HepG2 (cell line): ENCODE data around the gene DROSHA. TPM values are rescaled to one million over a fixed set of nuclear protein-coding genes. Genes with fewer than 3 reads are reported as not detected.

Experiments
- ATAC-seq: fragments of 200-7000 bp; cut with Tn5 transposase; 3 replicates; pipeline ENCODE4 v1.9.1; 2020; ENCODE audit warnings: mild to moderate bottlenecking, moderate library complexity
- BruUV-seq: library from RNA; stranded (reverse); fragments of 400-500 nt; replicated peaks from 2 replicates; lab custom pipeline; 2021; lab: Mats Ljungman, UMichigan
- CTCF ChIA-PET: fragments of 300-600 bp; formaldehyde crosslinking; extraction: SDS; loops from one replicate; lab custom pipeline; 2021; ENCODE audit warnings: low total read pairs, inconsistent platforms, low intra/inter-chr PET ratio; lab: Yijun Ruan, JAX
- POLR2A ChIA-PET: fragments of 350-600 bp; sonication (Branson Sonifier 250); formaldehyde crosslinking; loops from one replicate; lab custom pipeline; 2020; ENCODE audit warnings: antibody characterized with exemption, inconsistent platforms; lab: Yijun Ruan, JAX
- DNase-seq: peaks from one replicate; pipeline ENCODE4 v3.0.0-alpha.2; 2015; ENCODE audit warnings: low spot score
- FAIRE-seq: peaks from 3 replicates; lab custom pipeline; 2011; peaks lifted over from hg19 to GRCh38; lab: Jason Lieb, UNC
- H2AFZ ChIP-seq: one replicate; pipeline ENCODE4 v1.6.1; 2011; ENCODE audit warnings: low read length, inconsistent platforms
- H3K27ac ChIP-seq: fragments of 300-600 bp; 3 replicates; pipeline ENCODE4 v1.8.0; 2011; ENCODE audit warnings: mixed run types, mild to moderate bottlenecking, mixed read lengths, low read length, inconsistent platforms; ENCODE audit not compliant: insufficient read depth; ENCODE audit errors: extremely low read length
- H3K27me3 ChIP-seq, 2 experiments: fragments of 200-600 bp in 1 of 2; 2 replicates in 1 of 2; 3 replicates in 1 of 2; pipeline versions ENCODE4 v1.6.0 to v1.8.0; 2011; ENCODE audit warnings: low read length in 2 of 2, mild to moderate bottlenecking in 2 of 2, moderate library complexity in 2 of 2, inconsistent platforms in 1 of 2; ENCODE audit not compliant: insufficient read depth in 2 of 2, control insufficient read depth in 1 of 2
- H3K36me3 ChIP-seq, 2 experiments: fragments of 200-600 bp in 1 of 2; replicated peaks in 1 of 2; 2 replicates in 1 of 2; 3 replicates in 1 of 2; pipeline versions ENCODE4 v1.5.1 to v1.8.0; 2011; ENCODE audit warnings: low read length in 2 of 2, inconsistent platforms in 1 of 2; ENCODE audit not compliant: insufficient read depth in 2 of 2, control insufficient read depth in 1 of 2
- H3K4me1 ChIP-seq: 2 replicates; pipeline ENCODE4 v1.5.1; 2012; ENCODE audit warnings: low read length, inconsistent platforms; ENCODE audit not compliant: insufficient read depth
- H3K4me2 ChIP-seq: 2 replicates; pipeline ENCODE4 v1.6.0; 2011; ENCODE audit warnings: low read depth, low read length, inconsistent platforms
- H3K4me3 ChIP-seq, 3 experiments: fragments of 200-600 bp in 1 of 3; sonication (generic), shearing (Covaris generic) in 1 of 3; replicated peaks in 1 of 3; 2 replicates each; pipeline ENCODE4 v1.5.1; 2011 to 2016; ENCODE audit warnings: low read length in 3 of 3, inconsistent platforms in 2 of 3, low read depth in 2 of 3, mild to moderate bottlenecking in 2 of 3, control low read depth in 1 of 3, mixed read lengths in 1 of 3; ENCODE audit not compliant: insufficient read depth in 1 of 3
- H3K79me2 ChIP-seq: one replicate; pipeline ENCODE4 v1.6.1; 2011; ENCODE audit warnings: low read length, inconsistent platforms; ENCODE audit not compliant: insufficient read depth
- H3K9ac ChIP-seq: 2 replicates; pipeline ENCODE4 v1.6.0; 2011; ENCODE audit warnings: mild to moderate bottlenecking, low read depth, low read length, inconsistent platforms; ENCODE audit not compliant: insufficient read depth
- H3K9me3 ChIP-seq: 2 replicates; pipeline ENCODE4 v1.5.1; 2012; ENCODE audit warnings: mild to moderate bottlenecking, low read length
- H4K20me1 ChIP-seq: 2 replicates; pipeline ENCODE4 v1.6.0; 2011; ENCODE audit warnings: inconsistent platforms, mild to moderate bottlenecking, low read length, moderate library complexity; ENCODE audit not compliant: insufficient read depth
- CBX1 ChIP-seq: IDR thresholded peaks from one replicate; pipeline ENCODE4 v1.6.1; 2016; ENCODE audit warnings: antibody characterized with exemption, low read depth
- CCAR2 ChIP-seq: fragments of 200-400 bp; formaldehyde crosslinking; optimal IDR thresholded peaks from 2 replicates; pipeline ENCODE3; 2018; ENCODE audit warnings: low read depth, mild to moderate bottlenecking, low read length, moderate library complexity
- CHD2 ChIP-seq: IDR thresholded peaks from 2 replicates; pipeline ENCODE4 v1.6.1; 2011; ENCODE audit warnings: low read depth, low read length, improper control_type of control experiment
- DBP ChIP-seq: sonication (generic); formaldehyde crosslinking; IDR thresholded peaks from 2 replicates; pipeline ENCODE4 v1.4.0; 2020; ENCODE audit warnings: missing genetic modification reagents; ENCODE audit errors: not compliant biosample characterization
- GLMP ChIP-seq: sonication (generic); formaldehyde crosslinking; IDR thresholded peaks from 2 replicates; pipeline ENCODE4 v1.9.0; 2021; ENCODE audit warnings: missing genetic modification reagents, mild to moderate bottlenecking, borderline replicate concordance
- MAFF ChIP-seq: IDR thresholded peaks from 2 replicates; pipeline ENCODE4 v1.6.1; 2011; ENCODE audit warnings: low read depth, low read length, improper control_type of control experiment
- MAFK ChIP-seq, 2 experiments: IDR thresholded peaks in 1 of 2; conservative IDR thresholded peaks in 1 of 2; 2 replicates each; pipeline ENCODE4 v1.6.1; 2011; ENCODE audit warnings: improper control_type of control experiment in 2 of 2, low read length in 2 of 2
- NKX3-1 ChIP-seq: sonication (generic); formaldehyde crosslinking; IDR thresholded peaks from 2 replicates; pipeline ENCODE4 v1.5.0; 2020; ENCODE audit warnings: missing genetic modification reagents
- RBAK ChIP-seq: sonication (generic); formaldehyde crosslinking; IDR thresholded peaks from 2 replicates; pipeline ENCODE4 v1.5.1; 2020; ENCODE audit warnings: mild to moderate bottlenecking, missing genetic modification reagents
- RORA ChIP-seq: sonication (generic); formaldehyde crosslinking; IDR thresholded peaks from 2 replicates; pipeline ENCODE4 v1.5.0; 2020; ENCODE audit warnings: mild to moderate bottlenecking, missing genetic modification reagents, moderate library complexity
- SP1 ChIP-seq, 2 experiments: fragments of 450-650 bp in 1 of 2; sonication (generic) in 1 of 2; formaldehyde crosslinking in 1 of 2; IDR thresholded peaks; 2 replicates each; pipeline versions ENCODE4 v1.4.0 to v1.6.1; 2016 to 2020; ENCODE audit warnings: missing genetic modification reagents in 1 of 2
- STAT6 ChIP-seq: sonication (generic); formaldehyde crosslinking; IDR thresholded peaks from 2 replicates; pipeline ENCODE4 v1.4.0; 2020; ENCODE audit warnings: missing genetic modification reagents, mild to moderate bottlenecking, borderline replicate concordance
- ZNF33B ChIP-seq: sonication (generic); formaldehyde crosslinking; IDR thresholded peaks from 2 replicates; pipeline ENCODE4 v1.5.1; 2020; ENCODE audit warnings: mild to moderate bottlenecking, missing genetic modification reagents
- WGBS: methylation state at CpG from one replicate; pipeline ENCODE4 v1.1.6; 2017; ENCODE audit warnings: low lambda C conversion rate; 5-methylcytosine and 5-hydroxymethylcytosine counted together
- in situ Hi-C: cut with HindIII; loops from 2 replicates; pipeline ENCODE4 v1.10.0; 2017; ENCODE audit warnings: low pct_unique_long_range_greater_than_20kb; ENCODE audit not compliant: extremely low pct_ligation_motif_present
- intact Hi-C: fragments of 100-400 bp; cut with micrococcal nuclease; formaldehyde crosslinking; loops from one replicate; pipeline ENCODE4 v1.10.0; 2022; ENCODE audit not compliant: unreplicated experiment
- polyA plus RNA-seq, 8 experiments: library from polyadenylated mRNA; depleted of rRNA in 3 of 8; stranded (reverse) in 7 of 8; unstranded in 1 of 8; fragments of >200 nt; fragmentation: Illumina TruSeq in 4 of 8; extraction: Trizol in 4 of 8; gene quantifications; 2 replicates each; pipeline versions ENCODE4 v1.2.1 to v1.2.3, GENCODE V29; 2011 to 2016; ENCODE audit warnings: low read depth in 4 of 8, missing spikeins in 1 of 8, mixed read lengths in 1 of 8; ENCODE audit not compliant: insufficient read depth in 1 of 8
- total RNA-seq, 5 experiments: library from RNA; depleted of rRNA; stranded (reverse); fragments of >200 nt; fragmentation: Illumina TruSeq; extraction: Trizol; gene quantifications; 2 replicates each; pipeline ENCODE4 v1.2.3, GENCODE V29; 2016; ENCODE audit warnings: low read depth in 1 of 5

DROSHA gene
- total and polyA plus RNA-seq, 2 of the 13 experiments (the other 11 are each of a cell fraction or from before 2014, with no cell fraction given), result 22.3 to 29.4 TPM

GRCh38 chr5:31469466-31469865 lies 62.4 kb downstream of the DROSHA start:
- no peaks in the 10 kb centered on the region for H3K79me2 ChIP-seq
- H2AFZ ChIP-seq, result no peak overlapping the region
- intact Hi-C loops, result no loop called here
- POLR2A ChIA-PET, result no interaction called here
- ATAC-seq (no peak), DNase-seq (no peak), FAIRE-seq (no peak)
- H3K27me3 ChIP-seq, result no peaks in the 10 kb centered on the region
- 96% methylated on average over 2 of the region's 2 CpGs for WGBS
- CTCF ChIA-PET, result no interaction called here
- no peaks in the 10 kb centered on the region for H3K4me1 ChIP-seq
- H3K4me3 ChIP-seq, result no peak overlapping the region
- no peak overlapping the region for H3K9ac ChIP-seq
- H4K20me1 ChIP-seq, result no peaks in the 10 kb centered on the region
- H3K36me3 ChIP-seq, result peaks cover 4 to 44% of the 10 kb centered on the region in 2 experiments; a peak in 4 of 5 replicates
- no peak overlapping the region for H3K27ac ChIP-seq
- TF ChIP-seq ZNF33B, result no peak
- no peak for TF ChIP-seq RBAK (CRISPR knock-in tag)
- no peak for TF ChIP-seq CCAR2
- TF ChIP-seq DBP (CRISPR knock-in tag), result no peak
- no peak for TF ChIP-seq NKX3-1 (CRISPR knock-in tag)
- in situ Hi-C loops, result no loop called here
- no peaks in the 10 kb centered on the region for H3K9me3 ChIP-seq
- H3K4me2 ChIP-seq, result no peak overlapping the region
- no TSS peak for BruUV-seq

GRCh38 chr5:31465291-31465690 lies 66.6 kb downstream of the DROSHA start:
- in situ Hi-C loops, result no loop called here
- Histone ChIP-seq H2AFZ (no peak overlapping the region), H3K9ac (no peak overlapping the region), H4K20me1 (no peaks in the 10 kb centered on the region), H3K27me3 (no peaks in the 10 kb centered on the region), H3K4me3 (no peak overlapping the region), H3K4me1 (no peaks in the 10 kb centered on the region), H3K4me2 (no peak overlapping the region), H3K36me3 (peaks cover 4 to 62% of the 10 kb centered on the region in 2 experiments), H3K79me2 (no peaks in the 10 kb centered on the region), H3K27ac (no peak overlapping the region), H3K9me3 (no peaks in the 10 kb centered on the region)
- intact Hi-C loops, result no loop called here
- WGBS, result 91% methylated on average over 1 of the region's 1 CpG
- ChIA-PET CTCF (no interaction called here), POLR2A (no interaction called here)
- DNase-seq (no peak), FAIRE-seq (no peak), ATAC-seq (no peak)
- BruUV-seq, result no TSS peak
- TF ChIP-seq RORA (no peak), STAT6 (CRISPR knock-in tag) (no peak), MAFF (0 out of 2 replicates have a peak, but pooled peaks have one; percentile 19), CHD2 (no peak), SP1 (IDR thresholded peaks at IDR 0.05) (no peak), SP1 (CRISPR knock-in tag; IDR thresholded peaks at IDR 0.05) (no peak), MAFK (conservative IDR thresholded peaks at IDR 0.05 in 1 of 2, IDR thresholded peaks at IDR 0.05 in 1 of 2; ENCODE audit: low read length in 2 of 2) (peak; percentile 57 to 63), GLMP (CRISPR knock-in tag) (no peak), CBX1 (no peak)
